ENCODE measurements around the gene TRPC4. TPM values are rescaled to one million over a fixed set of nuclear protein-coding genes. Genes with fewer than 3 reads are reported as not detected.

TRPC4 gene
- total RNA-seq, 1 donor: 37.6 TPM

DNA sequence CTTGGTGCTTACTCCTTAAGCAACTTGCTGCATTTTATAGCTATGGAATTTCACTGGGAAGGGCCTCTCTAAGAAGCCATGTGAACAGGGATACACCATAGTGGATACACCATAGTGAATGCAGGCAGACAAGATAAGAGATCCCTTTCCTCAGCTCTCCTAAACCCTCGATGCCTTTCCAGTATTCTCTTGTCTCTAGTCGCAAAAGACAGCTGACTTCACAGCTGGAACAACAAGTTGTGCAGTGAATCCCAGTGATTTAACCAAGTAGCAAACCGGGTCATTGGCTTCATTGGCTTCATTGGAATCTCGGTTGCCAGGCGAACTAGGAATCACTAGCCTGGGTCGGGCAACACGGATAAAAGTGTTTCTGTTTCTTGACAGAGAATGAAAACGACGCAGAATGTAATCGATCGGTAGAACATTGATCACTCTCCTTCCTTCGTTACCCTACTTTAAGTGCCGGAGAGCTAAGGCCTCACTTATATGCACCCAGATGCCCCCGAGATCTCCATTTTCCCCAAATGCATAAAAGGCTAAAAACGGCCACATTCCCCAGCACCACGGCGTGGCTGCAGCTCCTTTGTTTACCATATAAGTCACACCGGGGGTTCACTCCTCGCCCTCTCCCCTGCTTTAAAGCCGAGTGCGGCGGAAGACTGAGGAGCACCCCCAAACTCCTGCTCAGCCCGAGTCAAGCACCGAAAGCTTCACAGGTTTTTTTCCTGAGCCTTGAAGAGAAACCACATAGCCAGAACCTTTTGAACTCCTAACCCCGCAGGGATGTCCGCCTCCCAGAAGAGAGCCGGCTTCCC, 674 bp downstream of the TRPC4 start:
- DNase-seq (ENCODE audit: low read depth): peak; percentile 67
- TF ChIP-seq, protein P1, sequence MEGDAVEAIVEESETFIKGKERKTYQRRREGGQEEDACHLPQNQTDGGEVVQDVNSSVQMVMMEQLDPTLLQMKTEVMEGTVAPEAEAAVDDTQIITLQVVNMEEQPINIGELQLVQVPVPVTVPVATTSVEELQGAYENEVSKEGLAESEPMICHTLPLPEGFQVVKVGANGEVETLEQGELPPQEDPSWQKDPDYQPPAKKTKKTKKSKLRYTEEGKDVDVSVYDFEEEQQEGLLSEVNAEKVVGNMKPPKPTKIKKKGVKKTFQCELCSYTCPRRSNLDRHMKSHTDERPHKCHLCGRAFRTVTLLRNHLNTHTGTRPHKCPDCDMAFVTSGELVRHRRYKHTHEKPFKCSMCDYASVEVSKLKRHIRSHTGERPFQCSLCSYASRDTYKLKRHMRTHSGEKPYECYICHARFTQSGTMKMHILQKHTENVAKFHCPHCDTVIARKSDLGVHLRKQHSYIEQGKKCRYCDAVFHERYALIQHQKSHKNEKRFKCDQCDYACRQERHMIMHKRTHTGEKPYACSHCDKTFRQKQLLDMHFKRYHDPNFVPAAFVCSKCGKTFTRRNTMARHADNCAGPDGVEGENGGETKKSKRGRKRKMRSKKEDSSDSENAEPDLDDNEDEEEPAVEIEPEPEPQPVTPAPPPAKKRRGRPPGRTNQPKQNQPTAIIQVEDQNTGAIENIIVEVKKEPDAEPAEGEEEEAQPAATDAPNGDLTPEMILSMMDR (IDR thresholded peaks at IDR 0.05; ENCODE audit: insufficient read depth, low read depth, low read length): no peak
- peak overlapping the region; percentile 58 for H3K4me3 ChIP-seq (ENCODE audit: low read depth, low read length)

GRCh38 chr13:37863708-37864107, 5.9 kb downstream of the TRPC4 start:
- DNase-seq (ENCODE audit: low read depth): no peak
- no peak overlapping the region for H3K4me3 ChIP-seq (ENCODE audit: low read depth, low read length)
- TF ChIP-seq, protein P1 (IDR thresholded peaks at IDR 0.05; ENCODE audit: insufficient read depth, low read depth, low read length): no peak

DNA sequence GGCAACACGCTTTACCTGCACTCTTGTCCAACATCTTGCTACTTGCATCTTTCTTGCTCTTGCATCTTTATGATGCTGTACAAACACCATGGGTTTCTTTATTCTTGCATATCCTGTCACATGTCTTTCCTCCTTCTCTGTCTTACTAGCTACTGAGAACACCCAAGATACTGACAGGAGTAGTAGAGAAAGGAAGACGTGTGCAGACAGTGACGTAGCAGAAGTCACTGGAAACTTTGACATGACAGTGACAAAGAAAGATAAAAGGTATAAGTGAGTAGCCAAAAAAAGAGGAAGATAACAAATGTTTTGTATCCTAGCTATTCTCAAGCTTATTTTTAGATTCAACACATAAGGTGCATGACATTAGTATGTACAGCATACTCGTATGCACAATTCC, 34.2 kb downstream of the TRPC4 start:
- TF ChIP-seq, protein P1 (IDR thresholded peaks at IDR 0.05; ENCODE audit: insufficient read depth, low read depth, low read length): no peak
- DNase-seq (ENCODE audit: low read depth): no peak
- H3K4me3 ChIP-seq (ENCODE audit: low read depth, low read length): no peak overlapping the region

GRCh38 chr13:37833411-37833810, 36.2 kb downstream of the TRPC4 start:
- no peak for DNase-seq (ENCODE audit: low read depth)
- H3K4me3 ChIP-seq (ENCODE audit: low read depth, low read length): no peak overlapping the region
- TF ChIP-seq, protein P1 (IDR thresholded peaks at IDR 0.05; ENCODE audit: insufficient read depth, low read depth, low read length): no peak

DNA sequence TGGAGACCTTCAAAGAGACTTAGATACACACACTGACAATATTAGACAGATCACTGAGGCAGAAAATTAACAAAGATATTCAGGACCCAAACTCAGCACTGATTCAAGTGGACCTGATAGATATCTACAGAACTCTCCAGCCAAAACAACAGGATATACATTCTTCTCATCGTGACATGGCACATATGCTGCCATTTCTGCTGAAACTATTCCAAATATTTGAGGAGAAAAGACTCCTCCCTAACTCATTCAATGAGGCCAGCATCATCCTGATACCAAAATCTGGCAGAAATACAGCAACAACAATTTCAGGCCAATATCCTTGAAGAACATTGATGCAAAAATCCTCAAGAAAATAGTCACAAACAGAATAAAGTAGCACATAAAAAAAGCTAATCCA, 53.3 kb downstream of the TRPC4 start:
- DNase-seq (ENCODE audit: low read depth): no peak
- TF ChIP-seq, protein P1 (IDR thresholded peaks at IDR 0.05; ENCODE audit: insufficient read depth, low read depth, low read length): no peak
- no peak overlapping the region for H3K4me3 ChIP-seq (ENCODE audit: low read depth, low read length)

DNA sequence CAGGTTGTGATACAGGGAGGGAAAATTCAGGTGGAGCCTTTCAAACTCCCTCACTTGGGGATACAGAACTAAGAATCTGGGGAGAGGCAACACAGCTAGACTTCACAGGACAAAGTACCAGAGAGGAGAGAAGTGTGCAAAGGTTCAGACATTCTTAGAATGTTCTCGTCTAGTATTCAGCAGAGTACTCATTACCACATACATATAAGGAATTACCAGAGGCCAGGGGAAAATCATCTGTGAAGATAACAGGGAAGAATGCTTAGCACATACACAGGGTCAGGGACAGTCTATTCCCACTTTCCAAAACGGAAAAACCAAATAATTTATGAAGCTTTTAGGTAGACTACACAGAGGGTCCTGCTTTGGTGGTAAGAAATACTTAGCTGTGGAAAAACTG, 58.1 kb downstream of the TRPC4 start:
- H3K4me3 ChIP-seq (ENCODE audit: low read depth, low read length): no peak overlapping the region
- no peak for DNase-seq (ENCODE audit: low read depth)
- TF ChIP-seq, protein P1 (IDR thresholded peaks at IDR 0.05; ENCODE audit: insufficient read depth, low read depth, low read length): no peak

DNA sequence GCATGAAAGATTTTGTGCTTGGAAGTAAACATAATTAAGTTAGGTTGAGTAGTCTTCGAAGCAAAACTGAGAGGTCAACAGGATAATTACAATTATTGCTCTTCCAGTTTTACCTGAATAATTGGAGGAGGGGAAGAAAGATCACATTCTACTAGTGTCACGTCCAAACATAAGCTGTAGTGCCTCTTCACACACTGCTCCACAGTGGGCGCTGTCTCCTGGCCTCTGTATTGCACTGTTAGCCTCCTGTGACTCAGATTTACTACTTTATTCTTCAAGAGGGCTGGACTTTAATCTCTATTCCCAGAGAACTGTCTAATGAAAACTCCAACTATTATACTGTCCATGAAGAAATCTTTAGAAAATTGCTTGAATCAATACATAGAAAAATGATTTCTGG, 62.9 kb downstream of the TRPC4 start:
- TF ChIP-seq, protein P1 (IDR thresholded peaks at IDR 0.05; ENCODE audit: insufficient read depth, low read depth, low read length): peak; percentile 9
- DNase-seq (ENCODE audit: low read depth): no peak
- H3K4me3 ChIP-seq (ENCODE audit: low read depth, low read length): no peak overlapping the region
